NCI-H1092 (cell line): Measurements from ENCODE around the gene CCL22.
"Not testable (repeated sequence)": the region's sequence is repeated elsewhere in the genome, so short reads cannot be mapped to it uniquely, and the experiment has no call there.

ENCODE experiments used
- DNase-seq: peaks from one replicate; lab custom pipeline; 2025; lab: John Stamatoyannopoulos, UW

Gene CCL22, protein sequence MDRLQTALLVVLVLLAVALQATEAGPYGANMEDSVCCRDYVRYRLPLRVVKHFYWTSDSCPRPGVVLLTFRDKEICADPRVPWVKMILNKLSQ

DNA sequence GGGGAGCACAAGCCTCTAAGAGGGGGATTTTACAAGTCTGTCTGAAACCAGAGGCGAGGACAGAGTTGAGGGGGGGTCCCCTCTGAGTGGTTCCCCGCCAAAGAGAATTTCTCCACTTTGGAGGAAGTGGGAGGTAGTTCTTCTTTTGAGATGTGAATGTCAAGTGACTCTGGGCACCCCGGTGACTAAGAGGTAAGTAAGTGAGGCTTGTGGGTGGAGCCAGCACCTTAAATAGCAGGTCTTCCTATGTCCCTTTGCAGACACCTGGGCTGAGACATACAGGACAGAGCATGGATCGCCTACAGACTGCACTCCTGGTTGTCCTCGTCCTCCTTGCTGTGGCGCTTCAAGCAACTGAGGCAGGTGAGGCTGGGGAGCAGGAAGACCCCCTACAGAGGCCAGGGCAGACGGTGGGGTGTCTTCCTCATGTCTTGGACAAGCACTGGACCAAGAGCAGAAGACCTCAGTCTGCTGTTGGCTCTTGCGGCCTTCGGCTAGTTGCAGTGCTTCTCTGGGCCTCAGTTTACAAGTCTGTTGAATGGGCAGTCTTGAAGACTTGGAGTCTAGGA, at the start of gene CCL22:
TSS of gene CCL22 (plus strand) at position 257 of the 569 bp plus-strand sequence. CDS start at position 291, 34 bp downstream.
- no peak for DNase-seq

DNA sequence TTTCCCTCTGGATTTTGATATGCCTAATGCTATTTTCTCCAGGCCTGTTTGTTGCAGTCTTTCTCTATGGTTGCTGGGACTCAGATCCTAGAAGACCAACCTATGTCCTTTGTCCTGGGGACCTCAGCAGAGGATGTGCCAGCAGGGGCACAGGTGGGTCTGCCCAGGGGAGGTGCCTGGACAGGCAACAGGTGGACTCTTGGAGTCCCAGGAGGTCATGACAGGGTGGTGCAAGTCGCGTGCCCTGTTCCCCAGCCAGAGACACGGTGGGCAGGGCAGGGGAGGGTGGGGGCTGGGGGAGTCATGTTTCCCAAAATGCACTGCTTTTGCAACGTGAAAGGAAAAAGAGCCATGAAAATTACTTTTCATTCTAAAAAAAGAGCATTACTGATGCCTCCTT, 47.8 kb upstream of the CCL22 start:
- no peak for DNase-seq

DNA sequence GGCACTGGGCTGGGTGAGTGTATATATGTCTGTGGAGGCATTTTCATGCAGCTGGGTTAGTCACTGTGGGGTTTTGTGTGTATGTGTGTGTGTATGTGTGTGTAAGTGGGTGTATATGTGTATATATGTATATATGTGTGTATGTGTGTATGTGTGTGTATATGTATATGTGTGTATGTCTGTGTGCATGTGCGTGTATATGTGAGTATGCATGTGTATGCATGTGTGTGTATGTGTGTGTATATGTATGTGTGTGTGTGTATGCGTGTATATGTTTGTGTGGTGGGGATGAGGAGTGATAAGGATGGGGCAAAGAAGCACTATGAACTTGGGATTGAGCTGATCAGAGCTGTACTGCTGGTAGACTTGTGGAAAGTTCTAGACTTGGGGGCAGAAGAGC, 45.1 kb upstream of the CCL22 start:
- DNase-seq = no peak

DNA sequence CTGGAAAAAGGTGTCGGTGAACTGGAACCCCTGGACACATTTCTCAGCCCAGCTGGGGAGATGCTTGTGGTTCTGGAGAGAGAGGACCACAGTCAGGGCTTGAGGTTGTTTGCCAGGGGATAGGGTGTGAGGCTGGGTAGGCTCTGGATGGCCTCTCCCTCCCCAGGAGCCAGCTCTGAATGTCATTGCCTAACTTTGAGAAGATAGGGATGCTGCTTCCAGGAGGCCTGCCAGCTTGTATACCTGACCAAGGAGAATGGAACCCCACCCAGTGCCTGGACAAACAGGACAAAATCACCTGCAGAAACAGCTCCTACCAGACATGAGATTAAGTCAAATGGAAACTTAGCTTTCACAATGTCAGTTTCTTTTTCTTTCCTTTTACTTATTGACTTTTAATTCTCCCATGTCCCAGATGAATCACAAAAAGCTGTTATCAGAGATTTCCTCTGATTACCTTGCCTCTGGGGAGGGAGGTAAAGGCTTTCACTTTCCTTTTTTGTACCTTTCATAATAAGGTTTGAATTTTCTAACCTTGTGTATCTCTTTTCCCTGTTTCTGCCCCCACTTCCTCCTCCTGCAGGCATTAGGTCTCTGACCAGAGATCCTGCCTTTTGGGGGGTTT, 44.3 kb upstream of the CCL22 start:
- DNase-seq = no peak

DNA sequence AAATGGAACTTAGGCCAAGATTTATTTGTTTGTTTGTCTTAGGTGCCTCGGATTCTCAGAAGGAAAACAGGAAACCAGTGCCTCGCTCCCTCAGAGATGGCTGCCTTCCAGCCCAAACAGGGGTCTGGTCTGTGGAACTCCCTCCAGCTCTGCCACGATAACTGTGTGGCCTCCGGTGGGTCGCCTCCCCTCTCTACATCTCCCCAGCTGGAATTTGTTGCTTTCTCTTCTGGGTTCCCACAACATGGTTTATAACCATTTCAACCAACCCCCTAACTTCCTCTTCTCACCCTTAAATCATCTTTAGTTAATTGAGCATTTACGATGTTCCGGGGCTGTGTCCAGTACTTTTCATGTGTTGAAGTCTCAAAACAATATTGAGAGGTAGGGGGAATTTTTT, 43.2 kb upstream of the CCL22 start:
- no peak for DNase-seq

DNA sequence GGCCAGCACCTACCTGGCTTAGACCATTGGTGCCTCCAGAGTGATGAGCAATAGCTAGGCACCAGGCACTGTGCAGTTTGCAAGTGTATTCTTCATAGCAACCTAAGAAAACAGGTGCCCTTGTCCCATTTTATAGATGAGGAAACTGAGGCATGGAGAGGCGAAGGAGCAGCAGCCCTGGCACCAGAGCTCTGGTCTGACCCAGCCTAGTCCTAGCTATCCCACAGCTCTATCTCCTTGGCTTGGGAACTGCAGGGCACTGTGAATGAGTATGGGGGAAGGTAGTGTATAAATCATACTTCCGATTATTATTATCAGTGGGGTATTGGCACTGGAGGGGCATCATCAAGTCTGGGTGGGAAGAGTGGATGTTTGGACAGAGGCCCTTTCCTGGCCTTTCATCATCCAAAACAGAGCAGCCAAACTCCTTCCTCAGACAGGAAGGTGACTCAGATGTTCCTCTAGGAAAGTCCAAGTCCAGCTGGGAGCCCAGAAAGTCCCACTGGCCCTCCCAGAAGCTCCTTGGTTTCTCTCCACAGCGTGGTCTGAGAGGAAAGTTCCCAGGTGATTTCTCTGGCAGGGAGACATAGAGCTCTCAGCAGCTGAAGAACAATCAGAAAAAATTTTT, 42.1 kb upstream of the CCL22 start:
- no peak for DNase-seq

DNA sequence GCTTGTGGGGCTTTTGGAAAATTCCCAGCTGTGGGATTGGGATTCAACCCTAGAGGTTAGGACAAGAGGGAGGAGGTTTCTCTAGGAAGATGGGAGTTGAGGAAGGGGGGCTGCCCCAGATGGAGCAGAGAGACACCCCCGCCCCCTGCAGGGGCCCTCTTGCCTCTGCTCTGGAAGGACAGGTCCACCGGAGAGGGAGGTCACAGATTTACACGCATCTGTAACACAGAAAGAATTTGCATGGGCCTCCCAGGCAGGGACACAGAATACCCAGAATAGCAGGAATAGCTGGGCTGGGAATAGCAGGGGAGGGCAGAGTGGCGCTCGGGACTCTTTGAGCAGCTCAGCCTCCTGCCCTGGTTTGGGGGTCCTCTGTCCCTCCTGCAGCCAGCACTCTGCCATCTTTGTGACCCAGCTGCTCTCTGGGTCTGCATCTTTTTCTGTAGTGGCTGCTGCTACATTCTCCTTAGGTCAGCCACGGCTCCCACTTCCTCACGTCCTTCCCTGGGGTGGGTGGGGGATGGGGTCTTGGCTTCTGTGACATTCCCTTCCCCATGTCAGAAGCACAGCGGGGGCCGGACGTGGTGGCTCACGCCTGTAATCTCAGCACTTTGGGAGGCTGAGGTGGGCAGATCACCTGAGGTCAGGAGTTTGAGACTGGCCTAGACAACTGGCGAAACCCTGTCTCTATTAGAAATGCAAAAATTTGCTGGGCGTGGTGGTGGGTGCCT, 40.2 kb upstream of the CCL22 start:
- no peak for DNase-seq

DNA sequence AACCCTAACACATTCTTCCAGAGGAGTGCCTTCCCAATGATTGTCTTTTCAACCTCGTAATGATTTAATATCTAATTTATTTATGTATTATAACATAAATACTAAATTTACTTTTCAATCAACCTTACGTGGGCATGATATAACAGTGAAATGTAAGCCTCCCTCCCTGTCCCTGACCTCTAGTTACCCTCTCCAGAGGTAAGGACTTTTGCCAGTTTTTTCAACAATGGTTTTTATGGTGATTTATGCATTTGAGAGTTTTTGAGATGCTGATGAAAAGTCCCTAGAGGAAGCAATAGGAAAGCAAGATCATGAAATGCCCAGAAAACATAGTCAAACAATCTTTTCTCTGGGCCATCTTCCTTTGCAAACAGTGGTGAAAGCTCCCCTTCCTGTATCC, 38.9 kb upstream of the CCL22 start:
- DNase-seq = no peak

DNA sequence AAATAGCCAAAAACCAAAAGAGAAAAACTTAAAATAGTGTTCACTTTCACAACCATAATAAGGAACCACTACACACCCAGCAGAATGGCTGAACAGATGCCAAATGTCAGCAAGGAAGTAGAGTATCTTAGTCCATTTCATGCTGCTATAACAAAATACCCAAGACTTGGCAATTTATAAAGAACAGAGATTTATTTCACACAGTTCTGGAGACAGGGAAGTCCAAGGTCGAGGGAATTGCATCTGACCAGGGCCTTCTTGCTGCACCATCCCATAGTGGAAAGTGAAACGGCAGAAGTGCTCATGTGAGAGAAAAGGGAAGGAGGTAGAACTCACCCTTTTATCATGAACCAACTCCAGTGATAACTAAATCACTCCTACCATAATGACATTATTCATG, 33.8 kb upstream of the CCL22 start:
- no peak for DNase-seq

DNA sequence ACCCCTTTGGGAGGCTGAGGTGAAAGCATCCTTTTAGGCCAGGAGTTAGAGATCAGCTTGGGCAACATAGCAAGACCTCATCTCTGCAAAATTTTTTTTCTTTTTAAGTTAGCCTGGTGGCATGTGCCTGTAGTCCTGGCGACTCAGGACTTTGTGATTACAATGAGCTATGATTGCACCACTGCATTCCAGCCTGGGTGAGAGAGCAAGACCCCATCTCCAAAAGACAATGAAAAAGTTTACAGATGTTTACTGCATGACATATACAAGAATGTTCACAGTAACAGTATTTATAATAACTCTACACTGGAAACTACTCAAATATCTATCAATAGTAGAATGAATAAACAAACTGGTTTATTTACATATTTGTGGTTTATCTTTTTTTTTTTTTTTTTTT, 33.1 kb upstream of the CCL22 start:
- DNase-seq = no peak

DNA sequence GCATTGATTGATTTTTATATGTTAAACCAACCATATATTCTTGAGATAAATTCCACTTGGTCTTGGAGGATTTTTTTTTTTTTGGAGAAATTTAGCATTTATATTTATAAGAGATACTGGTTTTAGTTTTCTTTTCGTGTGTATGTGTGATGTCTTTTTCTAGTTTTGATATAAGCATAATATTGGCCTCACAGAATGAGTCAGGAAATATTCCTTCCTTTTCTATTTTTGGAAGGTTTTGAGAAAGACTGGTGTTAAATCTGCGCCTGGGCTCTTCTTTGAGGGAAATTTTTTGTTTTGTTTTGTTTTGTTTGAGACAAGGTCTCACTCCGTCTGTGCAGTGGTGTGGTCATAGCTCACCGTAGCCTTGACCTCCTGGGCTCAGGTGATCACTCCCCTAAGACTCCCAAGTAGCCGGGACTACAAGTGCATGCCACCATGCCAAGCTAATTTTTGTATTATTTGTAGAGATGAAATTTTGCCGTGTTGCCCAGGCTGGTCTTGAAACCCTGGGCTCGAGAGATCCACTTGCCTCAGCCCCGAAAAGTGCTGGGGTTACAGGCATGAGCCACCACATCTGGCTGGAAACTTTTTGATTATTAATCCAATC, 28.8 kb upstream of the CCL22 start:
- no peak for DNase-seq

DNA sequence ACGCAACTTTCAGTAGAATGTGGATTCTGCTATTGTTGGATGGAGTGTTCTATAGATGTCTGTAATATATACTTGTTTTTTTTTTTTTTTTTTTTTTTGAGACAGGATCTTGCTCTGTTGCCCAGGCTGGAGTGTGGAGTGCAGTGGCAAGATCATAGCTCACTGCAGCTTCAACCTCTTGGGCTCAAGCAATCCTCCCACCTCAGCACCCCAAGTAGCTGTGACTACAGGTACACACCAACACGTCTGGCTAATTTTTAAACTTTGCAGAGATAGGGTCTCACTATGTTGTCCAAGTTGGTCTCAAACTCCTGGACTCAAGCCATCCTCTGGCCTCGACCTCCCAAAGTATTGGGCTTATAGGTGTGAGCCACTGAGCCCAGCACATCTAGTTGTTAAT, 27.2 kb upstream of the CCL22 start:
- DNase-seq = no peak

DNA sequence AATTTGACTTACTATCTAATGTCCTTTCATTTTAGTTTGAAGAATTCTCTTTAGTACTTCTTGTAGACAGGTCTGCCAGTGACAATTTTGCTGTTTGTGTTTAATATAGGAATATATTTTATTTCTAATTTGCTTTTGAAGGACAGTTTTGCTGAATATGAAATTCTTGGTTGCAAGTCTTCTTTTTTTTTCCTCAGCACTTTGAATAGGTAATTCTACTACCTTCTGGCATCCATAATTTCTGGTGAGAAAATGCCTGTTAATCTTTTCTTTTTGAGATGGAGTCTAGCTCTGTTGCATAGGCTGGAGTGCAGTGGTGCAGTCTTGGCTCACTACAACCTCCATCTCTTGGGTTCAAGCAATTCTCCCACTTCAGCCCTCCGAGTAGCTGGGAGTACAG, 25.2 kb upstream of the CCL22 start:
- no peak for DNase-seq

DNA sequence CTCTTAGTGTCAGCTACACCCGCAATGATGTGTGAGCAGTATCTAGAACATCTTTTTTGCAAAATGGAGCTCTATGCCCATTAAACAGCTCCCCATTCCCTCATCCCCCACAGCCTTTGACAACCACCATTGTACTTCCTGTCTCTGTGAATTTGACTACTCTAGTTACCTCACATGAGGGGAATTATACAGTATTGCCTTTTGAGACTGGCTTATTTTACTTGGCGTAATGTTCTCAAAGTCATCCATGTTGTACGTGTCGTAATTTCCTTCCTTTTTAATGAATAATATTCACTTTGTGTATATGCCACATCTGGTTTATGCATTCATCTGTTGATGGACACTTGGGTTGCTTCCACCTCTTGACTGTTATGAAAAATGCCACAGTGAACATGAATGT, 23.2 kb upstream of the CCL22 start:
- no peak for DNase-seq

DNA sequence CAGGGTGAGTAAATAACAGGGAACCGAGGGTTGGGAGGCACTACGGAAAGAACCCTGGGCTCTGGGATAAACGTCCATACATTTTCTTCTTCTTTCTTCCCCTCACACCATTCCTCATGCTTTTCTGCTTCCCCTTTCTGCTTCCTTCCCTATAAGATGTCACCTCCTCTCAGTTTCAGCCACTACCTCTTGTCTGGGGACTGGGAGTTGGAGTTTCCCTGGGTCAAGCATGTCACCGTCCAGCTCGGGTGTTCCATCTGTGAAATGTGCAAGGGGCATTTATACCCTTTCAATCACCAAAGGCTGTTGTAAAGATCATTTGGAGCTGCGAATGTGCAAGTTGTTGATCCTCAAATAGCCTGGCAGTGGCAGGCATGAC, 17.5 kb upstream of the CCL22 start:
- DNase-seq = no peak

DNA sequence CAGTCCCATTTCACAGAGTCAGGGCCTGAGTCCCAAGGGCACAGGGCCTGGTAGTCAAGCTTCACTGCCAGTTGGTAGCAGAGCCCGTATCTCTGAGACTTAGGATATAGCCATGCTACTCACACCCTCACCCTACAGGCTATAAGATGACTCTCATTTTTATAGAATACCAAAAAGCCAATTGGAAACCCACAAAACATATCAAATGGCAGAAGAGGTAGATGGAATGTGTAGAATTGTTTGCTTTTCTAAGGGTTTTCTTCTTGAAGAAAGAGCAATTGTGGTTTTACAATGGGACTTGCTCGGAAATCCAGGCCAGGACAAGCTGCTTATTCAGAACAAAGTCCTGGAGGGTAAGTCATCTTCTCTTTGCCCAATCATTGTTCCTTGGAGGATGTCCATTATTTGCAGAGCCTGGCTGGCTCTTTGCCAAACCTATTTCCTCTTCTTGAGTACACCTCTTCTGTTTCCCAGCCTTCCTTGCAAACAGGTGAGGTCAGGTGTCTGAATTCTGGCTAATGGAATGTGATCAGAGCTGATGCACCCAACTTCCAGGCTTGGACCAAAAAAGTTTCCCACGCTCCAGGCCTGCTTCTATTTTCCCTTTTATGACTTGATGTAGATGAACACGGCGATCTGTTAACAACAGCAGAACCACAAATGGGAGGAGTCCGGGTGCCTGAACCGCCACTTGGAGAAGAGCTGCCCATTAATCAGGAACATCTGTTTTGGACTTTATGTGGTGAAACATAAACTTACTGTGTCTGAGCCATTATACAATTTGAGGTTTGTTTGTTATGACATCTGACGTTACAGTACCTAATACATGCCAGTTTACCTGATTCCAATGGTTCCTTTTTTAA, 16.9 kb upstream of the CCL22 start:
- DNase-seq = no peak

DNA sequence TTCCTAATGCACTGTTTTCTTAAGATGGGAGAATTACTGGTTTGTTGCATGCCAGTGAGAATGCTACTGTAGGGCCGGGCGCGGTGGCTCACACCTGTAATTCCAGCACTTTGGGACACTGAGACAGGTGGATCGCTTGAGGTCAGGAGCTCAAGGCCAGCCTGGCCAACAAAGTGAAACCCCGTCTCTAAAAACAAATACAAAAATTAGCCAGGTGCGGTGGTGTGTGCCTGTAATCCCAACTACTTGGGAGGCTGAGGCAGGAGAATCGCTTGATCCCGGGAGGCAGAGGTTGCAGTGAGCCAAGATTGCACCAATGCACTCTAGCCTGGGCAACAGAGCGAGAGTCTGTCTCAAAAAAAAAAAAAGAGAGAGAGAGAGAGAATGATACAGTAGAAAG, 16.0 kb upstream of the CCL22 start:
- DNase-seq = not testable (repeated sequence)

DNA sequence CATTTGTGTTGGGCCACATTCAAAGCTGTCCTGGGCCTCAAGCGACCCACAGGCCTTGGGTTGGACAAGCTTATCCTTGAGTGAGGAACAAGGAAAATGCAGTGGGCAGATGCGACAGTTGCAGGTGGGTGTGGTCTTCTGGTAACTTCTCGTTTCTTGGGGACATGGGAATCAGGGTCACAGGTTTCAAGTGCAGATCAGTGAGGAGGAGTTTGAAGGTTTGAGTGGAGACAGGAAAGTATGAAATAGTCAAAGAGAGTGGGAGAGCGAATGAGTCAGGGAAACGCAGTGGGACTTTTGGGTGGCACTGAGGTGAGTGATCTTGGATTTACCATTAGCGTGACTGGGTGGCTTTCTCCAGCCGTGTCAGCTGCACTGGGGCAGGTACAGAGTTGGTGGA, 15.4 kb upstream of the CCL22 start:
- DNase-seq = no peak

DNA sequence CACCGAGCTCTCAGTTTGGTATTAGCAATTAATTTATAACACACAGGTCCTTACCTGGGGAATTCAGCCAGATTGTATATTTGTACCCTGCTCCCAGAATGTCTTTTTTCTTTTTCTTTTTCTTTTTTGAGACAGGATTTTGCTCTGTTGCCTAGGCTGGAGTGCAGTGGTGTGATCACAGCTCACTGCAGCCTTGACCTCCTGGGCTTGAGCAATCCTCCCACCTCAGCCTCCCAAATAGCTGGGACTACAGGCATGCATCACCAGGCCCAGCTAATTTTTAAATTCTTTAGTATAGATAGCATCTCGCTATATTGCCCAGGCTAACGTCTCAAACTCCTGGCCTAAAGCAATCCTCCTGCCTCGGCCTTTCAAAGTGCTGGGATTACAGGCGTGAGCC, 14.5 kb upstream of the CCL22 start:
- DNase-seq = not testable (repeated sequence)

DNA sequence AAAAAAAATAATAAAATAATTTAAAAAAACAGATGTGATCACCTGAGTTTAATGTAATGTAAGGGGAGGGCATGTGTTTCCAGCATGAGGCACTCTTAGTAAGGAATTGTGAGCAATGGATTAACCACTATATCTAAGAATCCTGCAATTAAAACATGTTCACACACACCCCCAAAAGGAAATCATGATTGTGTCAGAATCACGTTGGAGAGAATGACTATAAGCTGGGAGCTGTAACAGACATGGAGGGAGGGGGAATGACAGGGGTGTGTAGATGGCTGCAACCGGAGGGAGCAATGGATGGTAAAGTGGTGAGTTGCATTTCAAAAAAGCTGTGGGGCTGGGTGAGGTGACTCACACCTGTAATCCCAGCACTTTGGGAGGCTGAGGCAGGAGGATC, 13.6 kb upstream of the CCL22 start:
- DNase-seq = no peak

DNA sequence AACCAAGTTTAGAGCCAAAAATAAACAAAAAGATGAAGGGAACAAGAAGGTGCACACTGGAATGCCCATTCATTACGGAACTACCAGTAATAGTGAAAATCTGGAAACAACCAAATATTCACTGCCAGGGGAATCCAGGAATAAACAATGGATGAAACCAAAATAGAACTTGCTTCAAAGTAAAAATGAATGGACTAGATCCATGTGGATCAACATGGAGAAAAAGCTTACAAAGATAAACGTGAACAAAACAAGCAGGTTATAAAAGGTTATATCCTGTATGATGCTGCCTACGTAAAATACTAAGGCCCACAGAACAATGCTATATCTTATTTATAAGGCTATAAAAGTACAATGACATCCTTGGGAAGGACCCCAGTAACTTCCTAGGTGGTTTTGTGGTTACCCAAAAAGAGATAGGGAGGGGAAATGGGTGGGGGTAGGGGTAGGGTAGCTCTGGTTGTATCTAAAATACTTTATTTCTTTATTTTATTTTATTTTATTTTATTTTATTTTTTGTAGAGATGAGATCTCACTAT, 12.8 kb upstream of the CCL22 start:
- DNase-seq = no peak
